ENCODE measurements around the gene PTPN6. TPM values are rescaled to one million over a fixed set of nuclear protein-coding genes. Genes with fewer than 3 reads are reported as not detected.

Gene PTPN6
- total and polyA plus RNA-seq, 2 of the 13 experiments (the other 11 are each of a cell fraction or from before 2014, with no cell fraction given) = 10.5 to 10.6 TPM

GRCh38 chr12:6945613-6946012 lies 5.5 kb upstream of the PTPN6 start:
- peak overlapping the region; percentile 92 for H3K4me2 ChIP-seq (ENCODE audit: low read depth, low read length)
- peak overlapping the region; percentile 69 for H3K9ac ChIP-seq (ENCODE audit: insufficient read depth, low read depth, low read length)
- in situ Hi-C loops (cut with HindIII; ENCODE audit: extremely low pct_ligation_motif_present, low pct_unique_long_range_greater_than_20kb) (loop anchor here (10.0 kb wide), 1 partner anchor 169 kb away; no protein-coding TSS in a partner anchor), intact Hi-C loops (cut with micrococcal nuclease; ENCODE audit: unreplicated experiment) (loop anchor here (1.0 kb wide), 1 partner anchor 17 kb away; no protein-coding TSS in a partner anchor)
- H3K27ac ChIP-seq (ENCODE audit: extremely low read length, insufficient read depth, low read length) = peak overlapping the region; percentile 73
- H3K79me2 ChIP-seq (ENCODE audit: insufficient read depth, low read length) = no peaks in the 10 kb centered on the region
- ATAC-seq (no peak), FAIRE-seq (no peak), DNase-seq (ENCODE audit: low spot score) (no peak)
- peaks cover 0 to 2% of the 10 kb centered on the region in 2 experiments; a peak in 1 of 5 replicates for H3K36me3 ChIP-seq (replicated peaks in 1 of 2; ENCODE audit: control insufficient read depth in 1 of 2, insufficient read depth in 2 of 2, low read length in 2 of 2)
- CTCF ChIA-PET (ENCODE audit: low intra/inter-chr PET ratio, low total read pairs) = interaction anchor here (1.1 to 2.1 kb wide), 3 partner anchors 16 to 97 kb away, joined by 5 to 6 read pairs (median 5); no protein-coding TSS in a partner anchor
- no peaks in the 10 kb centered on the region for H4K20me1 ChIP-seq (ENCODE audit: insufficient read depth, low read length)
- no peaks in the 10 kb centered on the region for H3K27me3 ChIP-seq (ENCODE audit: control insufficient read depth in 1 of 2, insufficient read depth in 2 of 2, low read length in 2 of 2)
- 82% methylated on average over 6 of the region's 11 CpGs for WGBS (ENCODE audit: low lambda C conversion rate)
- H3K4me3 ChIP-seq (replicated peaks in 1 of 3; ENCODE audit: insufficient read depth in 1 of 3, low read depth in 2 of 3, low read length in 3 of 3) = peak overlapping the region; percentile 52 to 89 (median 61)
- POLR2A ChIA-PET = interaction anchor here (0.7 to 5.2 kb wide), 32 partner anchors 8 to 562 kb away, joined by 3 to 180 read pairs (median 8); partner anchors contain the start of genes C1R, C1RL, C1S and CDCA3
- H3K4me1 ChIP-seq (ENCODE audit: insufficient read depth, low read length) = peaks cover 38% of the 10 kb centered on the region
- no peak overlapping the region for H2AFZ ChIP-seq (ENCODE audit: low read length)
- no TSS peak for BruUV-seq (replicated peaks)
- no peaks in the 10 kb centered on the region for H3K9me3 ChIP-seq (ENCODE audit: low read length)
- TF ChIP-seq FOXJ3 (CRISPR knock-in tag; IDR thresholded peaks at IDR 0.05; ENCODE audit: borderline replicate concordance) (no peak), NCOA1 (CRISPR knock-in tag; IDR thresholded peaks at IDR 0.05) (0 out of 2 replicates have a peak, but pooled peaks have one; percentile 4), ZBTB33 (CRISPR knock-in tag; IDR thresholded peaks at IDR 0.05) (peak; percentile 18; the same call in 1 of the 2 replicates), ZNF333 (CRISPR knock-in tag; IDR thresholded peaks at IDR 0.05; ENCODE audit: borderline replicate concordance) (peak; percentile 82; the same call in 1 of the 2 replicates), ZBTB38 (CRISPR knock-in tag; IDR thresholded peaks at IDR 0.05) (0 out of 2 replicates have a peak, but pooled peaks have one; percentile 62), TCF12 (IDR thresholded peaks at IDR 0.05) (no peak), TCF12 (CRISPR knock-in tag; IDR thresholded peaks at IDR 0.05) (peak; percentile 56), ZNF274 (CRISPR knock-in tag; IDR thresholded peaks at IDR 0.05) (peak; percentile 35; the same call in 1 of the 2 replicates), CBFB (CRISPR knock-in tag; IDR thresholded peaks at IDR 0.05) (no peak), ZNF660 (CRISPR knock-in tag; IDR thresholded peaks at IDR 0.05; ENCODE audit: borderline replicate concordance, low read depth) (no peak), RBAK (CRISPR knock-in tag; IDR thresholded peaks at IDR 0.05) (no peak), ZNF605 (CRISPR knock-in tag; IDR thresholded peaks at IDR 0.05) (no peak), ZNF780A (CRISPR knock-in tag; IDR thresholded peaks at IDR 0.05) (no peak)
- TF ChIP-seq, protein P1, sequence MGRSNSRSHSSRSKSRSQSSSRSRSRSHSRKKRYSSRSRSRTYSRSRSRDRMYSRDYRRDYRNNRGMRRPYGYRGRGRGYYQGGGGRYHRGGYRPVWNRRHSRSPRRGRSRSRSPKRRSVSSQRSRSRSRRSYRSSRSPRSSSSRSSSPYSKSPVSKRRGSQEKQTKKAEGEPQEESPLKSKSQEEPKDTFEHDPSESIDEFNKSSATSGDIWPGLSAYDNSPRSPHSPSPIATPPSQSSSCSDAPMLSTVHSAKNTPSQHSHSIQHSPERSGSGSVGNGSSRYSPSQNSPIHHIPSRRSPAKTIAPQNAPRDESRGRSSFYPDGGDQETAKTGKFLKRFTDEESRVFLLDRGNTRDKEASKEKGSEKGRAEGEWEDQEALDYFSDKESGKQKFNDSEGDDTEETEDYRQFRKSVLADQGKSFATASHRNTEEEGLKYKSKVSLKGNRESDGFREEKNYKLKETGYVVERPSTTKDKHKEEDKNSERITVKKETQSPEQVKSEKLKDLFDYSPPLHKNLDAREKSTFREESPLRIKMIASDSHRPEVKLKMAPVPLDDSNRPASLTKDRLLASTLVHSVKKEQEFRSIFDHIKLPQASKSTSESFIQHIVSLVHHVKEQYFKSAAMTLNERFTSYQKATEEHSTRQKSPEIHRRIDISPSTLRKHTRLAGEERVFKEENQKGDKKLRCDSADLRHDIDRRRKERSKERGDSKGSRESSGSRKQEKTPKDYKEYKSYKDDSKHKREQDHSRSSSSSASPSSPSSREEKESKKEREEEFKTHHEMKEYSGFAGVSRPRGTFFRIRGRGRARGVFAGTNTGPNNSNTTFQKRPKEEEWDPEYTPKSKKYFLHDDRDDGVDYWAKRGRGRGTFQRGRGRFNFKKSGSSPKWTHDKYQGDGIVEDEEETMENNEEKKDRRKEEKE (IDR thresholded peaks at IDR 0.05) = no peak
